ENCODE data around the gene LPCAT1.

DNA sequence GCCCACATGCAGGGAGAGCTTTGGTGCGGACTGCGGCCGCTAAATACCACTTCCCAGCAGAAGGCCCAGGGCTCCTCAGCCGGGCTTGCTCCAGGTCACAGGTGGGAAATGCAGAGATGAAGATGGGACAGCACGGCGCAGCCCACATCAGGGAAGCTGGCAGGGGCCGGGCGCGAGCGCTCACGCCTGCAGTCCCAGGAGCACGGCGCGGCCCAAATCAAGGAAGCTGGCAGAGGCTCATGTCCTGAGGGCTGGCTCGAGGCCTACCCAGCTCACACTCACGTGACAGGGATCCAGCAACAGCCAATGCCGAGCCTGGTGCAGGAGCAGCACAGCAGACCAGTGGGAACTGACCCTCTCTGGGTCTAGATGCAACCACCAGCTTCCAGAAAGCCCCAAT lies 16.3 kb downstream of the LPCAT1 start:
- no peak for TF ChIP-seq POLR2A (IDR thresholded peaks at IDR 0.05; ENCODE audit: low read length)
- TF ChIP-seq GATA1 (IDR thresholded peaks at IDR 0.05; ENCODE audit: low read depth, low read length): no peak
